ENCODE results near the gene MIER2.

Gene MIER2

DNA sequence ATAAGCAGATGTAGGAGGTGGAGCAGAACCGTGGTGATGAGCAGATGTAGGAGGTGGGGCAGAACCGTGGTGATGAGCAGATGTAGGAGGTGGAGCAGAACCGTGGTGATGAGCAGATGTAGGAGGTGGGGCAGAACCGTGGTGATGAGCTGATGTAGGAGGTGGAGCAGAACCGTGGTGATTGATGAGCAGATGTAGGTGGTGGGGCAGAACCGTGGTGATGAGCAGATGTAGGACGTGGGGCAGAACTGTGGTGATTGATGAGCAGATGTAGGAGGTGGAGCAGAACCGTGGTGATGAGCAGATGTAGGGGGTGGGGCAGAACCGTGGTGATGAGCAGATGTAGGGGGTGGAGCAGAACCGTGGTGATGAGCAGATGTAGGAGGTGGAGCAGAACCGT lies 37.3 kb upstream of the MIER2 start:
- intact Hi-C loops (cut with DNase I), result loop anchor here (10.0 kb wide), 1 partner anchor 103 kb away; no protein-coding TSS in a partner anchor
- DNase-seq, result peak in 5 of 42 donors; percentile 9 to 28 (median 23)

DNA sequence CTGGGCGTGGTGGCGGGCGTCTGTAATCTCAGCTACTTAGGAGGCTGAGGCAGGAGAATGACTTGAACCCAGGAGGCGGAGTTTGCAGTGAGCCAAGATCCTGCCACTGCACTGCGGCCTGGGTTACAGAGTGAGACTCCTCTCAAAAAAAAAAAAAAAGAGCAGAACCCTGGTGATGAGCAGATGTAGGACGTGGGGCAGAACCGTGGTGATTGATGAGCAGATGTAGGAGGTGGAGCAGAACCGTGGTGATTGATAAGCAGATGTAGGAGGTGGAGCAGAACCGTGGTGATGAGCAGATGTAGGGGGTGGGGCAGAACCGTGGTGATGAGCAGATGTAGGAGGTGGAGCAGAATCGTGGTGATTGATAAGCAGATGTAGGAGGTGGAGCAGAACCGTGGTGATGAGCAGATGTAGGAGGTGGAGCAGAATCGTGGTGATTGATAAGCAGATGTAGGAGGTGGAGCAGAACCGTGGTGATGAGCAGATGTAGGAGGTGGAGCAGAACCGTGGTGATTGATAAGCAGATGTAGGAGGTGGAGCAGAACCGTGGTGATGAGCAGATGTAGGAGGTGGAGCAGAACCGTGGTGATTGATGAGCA lies 36.1 kb upstream of the MIER2 start:
- intact Hi-C loops (cut with DNase I), result loop anchor here (10.0 kb wide), 1 partner anchor 104 kb away; no protein-coding TSS in a partner anchor
- peak in 4 of 42 donors; percentile 9 to 33 (median 18) for DNase-seq

DNA sequence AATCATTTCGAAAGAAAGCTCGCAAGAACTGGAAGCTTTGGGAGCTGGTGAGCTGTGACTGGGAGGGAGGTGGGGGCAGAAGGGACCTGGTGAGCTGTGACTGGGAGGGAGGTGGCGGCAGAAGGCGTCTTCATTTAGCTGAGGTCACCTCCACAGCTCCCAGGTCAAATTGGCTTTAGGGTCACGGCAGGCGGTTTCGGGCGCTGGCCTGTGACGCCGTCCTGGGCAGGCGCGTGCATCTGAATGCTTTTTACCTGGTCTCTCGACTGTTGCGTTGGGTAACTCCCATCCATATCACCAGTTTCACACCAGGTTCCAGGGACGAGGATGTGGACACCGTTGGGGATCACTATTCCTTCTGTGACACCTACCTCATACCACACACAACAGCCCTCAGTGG lies 35.2 kb upstream of the MIER2 start:
- peak in 7 of 42 donors; percentile 4 to 34 (median 21) for DNase-seq
- intact Hi-C loops (cut with DNase I), result loop anchor here (10.0 kb wide), 1 partner anchor 105 kb away; no protein-coding TSS in a partner anchor

GRCh38 chr19:378706-379105 lies 34.1 kb upstream of the MIER2 start:
- DNase-seq, result peak in 5 of 42 donors; percentile 4 to 27 (median 26)

DNA sequence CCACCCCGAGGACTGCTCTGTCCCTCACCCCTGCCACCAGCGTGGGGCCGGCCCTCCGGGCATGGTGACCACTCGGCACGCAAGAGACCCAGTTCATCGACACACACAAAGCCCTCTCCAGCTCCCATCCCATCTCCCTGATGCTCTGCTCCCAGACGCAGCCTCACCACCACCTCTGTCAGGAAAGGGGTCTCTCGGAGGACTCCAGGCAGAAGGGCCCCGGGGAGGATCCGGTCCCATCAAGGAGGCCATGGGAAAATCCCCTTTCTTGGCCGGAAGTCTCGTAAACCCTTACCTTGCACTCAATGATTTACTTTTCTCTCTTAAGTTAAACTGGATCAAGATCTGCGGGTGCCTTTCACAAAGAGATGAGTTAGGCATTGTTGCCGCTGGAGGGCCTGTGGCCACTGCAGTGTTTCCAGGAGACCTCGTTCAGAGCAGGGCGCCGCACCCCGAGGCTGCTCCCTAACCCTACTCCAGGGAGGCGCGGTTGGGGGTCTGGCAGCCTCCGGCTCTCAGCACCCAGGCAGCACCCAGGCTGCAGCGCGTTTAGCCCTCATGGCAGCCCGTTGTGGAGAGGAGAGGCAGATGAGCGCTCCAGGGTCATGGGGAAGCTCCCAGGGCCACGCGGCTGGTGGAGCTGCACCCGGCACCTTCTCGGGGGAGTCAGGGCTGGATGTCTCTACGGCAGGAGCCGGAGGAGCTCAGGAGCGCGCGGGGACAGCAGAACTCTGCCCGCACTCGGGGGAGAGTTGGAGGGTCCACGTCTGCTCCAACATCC lies 33.4 kb upstream of the MIER2 start:
- peak in 6 of 42 donors; percentile 5 to 37 (median 14) for DNase-seq
- intact Hi-C loops (cut with DNase I), result no loop called here

More at GRCh38 chr19:378706-379105, 34.1 kb upstream of the MIER2 start:
- intact Hi-C loops (cut with DNase I), result no loop called here

DNA sequence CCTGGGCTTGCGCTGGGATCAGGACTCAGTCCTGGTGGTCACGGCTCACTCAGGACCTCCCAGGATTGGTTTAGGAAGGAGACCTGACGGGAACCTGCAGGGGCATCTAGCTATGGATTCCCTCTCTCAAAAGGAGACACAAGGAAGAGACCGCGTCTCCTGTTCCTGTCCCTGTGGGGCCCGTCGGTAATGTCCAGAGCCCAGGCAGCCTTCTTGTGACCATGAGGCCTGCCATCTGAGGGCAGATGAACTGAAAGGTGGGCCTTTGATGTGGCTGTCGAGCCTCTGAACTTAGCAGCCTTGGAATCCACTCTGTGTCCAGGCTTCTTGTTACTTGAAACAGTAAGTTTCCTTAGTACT lies 31.5 kb upstream of the MIER2 start:
- DNase-seq, result peak in 1 of 42 donors; percentile 4
- intact Hi-C loops (cut with DNase I), result no loop called here

DNA sequence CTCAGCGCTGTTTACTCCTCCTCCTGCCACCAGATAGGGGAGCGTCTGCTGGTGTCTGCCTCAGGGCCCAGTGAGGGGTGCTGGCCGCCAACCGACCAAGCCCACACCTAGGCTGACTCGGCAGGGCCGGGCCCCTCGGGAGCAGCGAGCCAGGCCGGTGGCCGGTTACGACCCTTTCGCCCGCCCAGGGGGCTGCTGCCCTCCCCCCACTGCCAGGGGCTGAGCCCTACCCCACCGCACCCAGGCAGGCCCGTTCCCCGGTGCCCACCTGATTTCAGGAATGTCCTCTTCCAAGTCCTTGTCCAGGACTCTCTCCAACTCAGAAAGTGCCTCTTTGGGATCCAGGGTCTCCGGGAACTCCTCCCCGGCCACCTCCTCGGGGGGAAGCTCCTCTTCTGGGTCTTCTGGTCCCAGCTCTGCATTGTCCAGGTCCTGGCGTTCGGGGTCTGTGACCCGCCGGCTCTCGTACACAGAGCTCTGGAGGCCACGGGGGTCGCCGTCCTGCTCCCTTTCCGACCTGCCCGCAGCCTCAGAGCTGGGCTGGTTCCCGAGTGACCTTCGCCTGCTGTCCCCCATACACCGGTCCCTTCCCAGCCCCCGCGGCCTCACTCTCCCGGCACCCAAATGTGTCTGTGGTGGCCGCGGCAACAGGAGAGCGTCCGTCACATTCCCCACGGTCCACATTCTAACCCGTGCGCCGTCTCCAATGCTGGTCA lies 31.0 kb upstream of the MIER2 start:
- DNase-seq, result peak in 7 of 42 donors; percentile 4 to 22 (median 13)
- intact Hi-C loops (cut with DNase I), result no loop called here

GRCh38 chr19:374886-375235 lies 30.3 kb upstream of the MIER2 start:
- peak in 7 of 42 donors; percentile 1 to 33 (median 10) for DNase-seq
- intact Hi-C loops (cut with DNase I), result no loop called here

DNA sequence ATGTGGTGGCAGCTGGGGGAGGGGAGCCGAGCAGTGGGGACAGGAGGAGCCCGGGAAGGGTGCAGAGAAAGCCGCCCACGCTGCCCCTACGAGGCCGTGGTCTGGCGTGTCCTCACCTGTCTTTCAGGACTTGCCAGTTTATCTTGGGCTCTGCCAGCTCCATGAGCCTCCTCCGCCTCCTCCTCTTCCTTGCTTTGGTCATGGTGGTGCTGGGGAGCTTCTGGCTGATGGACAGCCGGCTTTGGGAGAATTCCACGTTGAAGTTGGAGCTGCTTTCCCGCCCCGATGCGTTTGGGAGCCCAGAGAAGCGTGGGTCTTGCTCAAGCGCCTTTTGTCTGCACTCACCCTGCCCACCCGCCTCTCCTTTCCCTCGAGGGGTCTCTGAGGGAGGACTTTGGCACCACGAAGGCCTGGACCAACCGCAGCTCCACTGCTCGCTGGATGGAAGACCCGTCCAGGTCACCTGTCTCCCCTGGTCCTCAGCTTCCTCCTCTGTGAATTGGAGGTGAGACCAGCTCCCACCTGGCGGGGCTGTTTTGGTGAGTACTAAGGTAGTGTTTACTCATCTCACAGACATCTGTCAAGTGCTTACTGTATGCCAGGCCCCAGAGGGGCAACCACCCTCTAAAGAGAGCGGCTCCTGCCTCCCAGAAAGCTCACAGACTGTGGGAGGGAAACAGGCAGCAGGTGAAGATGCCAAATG lies 29.7 kb upstream of the MIER2 start:
- intact Hi-C loops (cut with DNase I), result no loop called here
- DNase-seq, result peak in 7 of 42 donors; percentile 3 to 25 (median 7)

DNA sequence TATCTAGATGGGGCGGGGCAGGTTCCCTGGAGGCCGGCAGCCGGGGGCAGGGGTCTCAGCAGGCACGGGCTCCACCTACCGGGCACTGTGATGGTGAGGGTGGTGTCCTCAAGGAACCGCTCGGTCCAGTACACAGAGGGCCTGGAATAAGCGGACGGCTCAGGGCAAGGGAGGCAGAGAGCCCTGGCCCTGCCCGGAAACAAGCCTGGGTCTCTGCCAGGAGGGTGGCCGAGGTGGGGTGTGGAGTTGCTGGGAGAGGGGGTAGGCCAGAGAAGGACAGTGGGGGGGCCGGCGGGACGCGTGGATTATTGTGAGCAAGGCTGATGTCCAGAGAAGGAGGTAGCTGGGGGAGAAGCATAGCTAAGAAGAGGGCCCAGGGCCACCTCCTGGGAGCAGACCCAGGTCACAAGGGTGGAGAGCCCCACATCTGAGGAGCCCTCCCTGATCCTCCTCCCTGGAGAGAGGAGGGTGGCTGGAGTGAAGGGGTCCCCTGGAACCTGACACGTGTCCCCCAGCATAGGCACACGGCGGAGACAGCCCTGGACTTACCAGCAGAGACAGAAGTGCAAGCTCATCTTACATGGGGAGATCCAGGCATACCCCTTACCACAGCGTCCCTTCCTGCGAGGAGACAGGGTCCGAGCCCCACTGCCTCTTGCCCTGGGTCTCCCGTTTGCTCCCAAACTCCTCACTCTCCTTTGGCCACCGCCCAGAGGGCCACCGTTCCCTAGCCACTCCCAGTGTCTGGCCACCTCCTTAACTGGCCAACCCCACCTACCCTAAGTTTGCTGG lies 29.0 kb upstream of the MIER2 start:
- peak in 7 of 42 donors; percentile 3 to 33 (median 8) for DNase-seq
- intact Hi-C loops (cut with DNase I), result no loop called here

DNA sequence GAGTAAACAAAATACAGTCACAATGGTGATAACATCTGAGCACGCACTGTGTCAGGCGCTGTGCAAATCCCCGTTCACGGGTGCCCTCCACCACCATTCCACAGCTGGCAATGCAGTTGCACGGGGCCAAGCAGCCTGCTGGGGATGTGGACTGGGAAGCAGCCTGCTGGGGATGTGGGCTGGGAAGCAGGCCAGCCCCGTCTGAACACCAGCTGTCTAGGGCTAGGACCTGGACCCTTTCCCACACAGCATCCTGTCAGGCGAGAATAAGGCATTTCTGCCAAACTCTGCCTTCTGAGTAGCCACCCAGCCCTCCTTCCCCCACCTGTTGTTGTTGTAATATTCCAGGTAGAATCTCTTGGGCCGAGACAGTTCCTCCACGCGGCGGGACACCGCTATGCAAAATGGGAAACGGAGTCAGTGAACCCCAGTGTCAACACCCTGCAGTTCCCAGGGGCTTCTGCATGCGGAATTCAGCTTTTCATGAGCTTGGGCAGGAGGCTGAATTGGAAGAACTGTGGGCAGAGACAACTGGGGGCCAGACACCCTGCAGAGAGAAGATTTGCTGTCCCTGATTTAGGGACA lies 27.8 kb upstream of the MIER2 start:
- peak in 28 of 42 donors; percentile 13 to 70 (median 40) for DNase-seq
- intact Hi-C loops (cut with DNase I), result no loop called here

- intact Hi-C loops (cut with DNase I), result no loop called here
- peak in 7 of 42 donors; percentile 1 to 39 (median 10) for DNase-seq
These were observed 27.0 kb upstream of the MIER2 start for GRCh38 chr19:371501-372168.

DNA sequence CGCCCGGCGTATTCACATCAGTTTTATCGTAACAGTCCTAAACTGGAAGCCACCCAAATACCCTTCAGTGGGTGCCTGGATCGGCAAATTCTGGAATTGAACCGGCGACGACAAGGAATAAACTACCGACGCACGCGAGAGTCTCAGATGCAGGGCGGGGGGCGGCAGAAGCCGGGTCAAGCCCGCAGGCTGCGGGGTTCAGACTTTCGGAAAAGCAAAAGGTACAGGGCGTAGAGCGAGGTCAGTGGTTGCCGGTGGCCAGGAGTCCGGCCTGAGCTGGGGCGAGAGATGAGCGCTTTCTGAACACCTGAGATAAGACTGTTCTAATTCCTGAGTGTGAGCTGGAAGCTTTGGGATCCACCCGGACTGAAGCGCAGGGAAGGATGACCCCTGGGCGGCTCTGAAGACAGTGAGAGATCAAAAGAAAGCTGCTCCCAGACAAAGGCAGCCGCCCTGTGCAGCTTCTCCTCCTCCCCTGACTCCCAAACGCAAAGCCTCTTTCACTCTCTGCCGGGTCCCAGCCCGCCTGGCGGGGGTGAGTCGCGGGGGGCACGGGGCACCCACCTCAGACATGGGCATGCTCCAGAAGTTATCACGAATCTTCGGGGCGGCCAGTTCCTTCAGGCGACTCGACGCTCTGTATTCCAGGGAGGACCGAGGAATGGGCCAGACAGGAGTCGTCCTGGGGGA lies 26.2 kb upstream of the MIER2 start:
- peak in 8 of 42 donors; percentile 6 to 38 (median 12) for DNase-seq
- intact Hi-C loops (cut with DNase I), result no loop called here

GRCh38 chr19:369876-370275 lies 25.3 kb upstream of the MIER2 start:
- DNase-seq, result peak in 6 of 42 donors; percentile 2 to 36 (median 16)
- intact Hi-C loops (cut with DNase I), result no loop called here

GRCh38 chr19:369256-369655 lies 24.7 kb upstream of the MIER2 start:
- intact Hi-C loops (cut with DNase I), result no loop called here

DNA sequence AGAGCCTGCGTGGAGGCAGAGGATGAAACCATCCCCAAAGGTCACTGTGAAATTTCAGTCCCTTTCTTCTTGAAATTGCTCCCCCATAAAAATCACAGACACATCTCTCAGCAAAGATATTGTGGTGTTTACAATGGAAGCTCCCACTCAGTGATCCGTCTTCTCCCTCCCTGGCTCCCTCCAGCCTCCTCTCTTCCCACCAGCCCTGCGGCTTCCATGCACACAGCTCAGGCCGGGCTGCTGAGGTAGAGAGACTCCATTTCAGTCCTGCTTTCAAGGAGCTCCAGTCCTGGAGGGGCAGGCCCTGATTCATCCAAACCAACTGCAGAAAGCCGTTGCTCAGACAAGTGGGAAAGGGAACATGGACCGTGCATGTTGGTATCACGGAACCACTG lies 24.0 kb upstream of the MIER2 start:
- peak in 5 of 42 donors; percentile 2 to 33 (median 9) for DNase-seq
- intact Hi-C loops (cut with DNase I), result no loop called here

More at GRCh38 chr19:369256-369655, 24.7 kb upstream of the MIER2 start:
- peak in 6 of 42 donors; percentile 1 to 19 (median 7) for DNase-seq
